Esophagus muscularis mucosa (tissue), 4 donors: ENCODE measurements around the gene PPP1CA. TPM values are rescaled to one million over a fixed set of nuclear protein-coding genes. Genes with fewer than 3 reads are reported as not detected.
A peak's percentile ranks its signal among the peaks of the same experiment; 100 is the strongest.

Source experiments
- DNase-seq: peaks from one replicate; pipeline ENCODE4 v3.0.0-alpha.2; 2017; ENCODE audit errors: extremely low spot score
- H3K27ac ChIP-seq, 4 donors: fragments of 200-600 bp; sonication (generic); replicated peaks in 1 of 4; 1 replicate in 3 of 4; 2 replicates in 1 of 4; pipeline ENCODE4 v1.5.1; 2016 to 2019; ENCODE audit warnings: mild to moderate bottlenecking in 1 of 4
- H3K27me3 ChIP-seq, 4 donors: fragments of 200-600 bp; sonication (generic); one replicate each; pipeline versions ENCODE4 v1.5.1 to v1.6.0; 2016 to 2019
- H3K36me3 ChIP-seq, 4 donors: fragments of 200-600 bp; sonication (generic); one replicate each; pipeline ENCODE4 v1.5.1; 2016 to 2019
- H3K4me1 ChIP-seq, 4 donors: fragments of 200-600 bp; sonication (generic); one replicate each; pipeline ENCODE4 v1.5.1; 2016 to 2019
- H3K4me3 ChIP-seq, 4 donors: fragments of 200-600 bp; sonication (generic); 1 replicate in 2 of 4; 2 replicates in 2 of 4; pipeline ENCODE4 v1.5.1; 2016 to 2019; ENCODE audit warnings: mild to moderate bottlenecking in 4 of 4, moderate library complexity in 1 of 4
- H3K9me3 ChIP-seq, 4 donors: fragments of 200-600 bp; sonication (generic); 1 replicate in 3 of 4; 2 replicates in 1 of 4; pipeline ENCODE4 v1.5.1; 2016 to 2019
- EP300 ChIP-seq: sonication (generic); formaldehyde crosslinking; IDR thresholded peaks from one replicate; pipeline ENCODE4 v1.6.1; 2017; ENCODE audit warnings: antibody characterized with exemption
- POLR2A ChIP-seq: fragments of 450-650 bp; IDR thresholded peaks from one replicate; pipeline ENCODE4 v1.6.1; 2017; ENCODE audit warnings: antibody characterized with exemption, moderate library complexity, mild to moderate bottlenecking, low read depth
- POLR2AphosphoS5 ChIP-seq, 2 donors: sonication (generic); formaldehyde crosslinking; IDR thresholded peaks; one replicate each; pipeline ENCODE4 v1.6.1; 2017; ENCODE audit warnings: antibody characterized with exemption in 2 of 2
- WGBS: methylation state at CpG from one replicate; pipeline ENCODE4 v1.1.5; 2018; 5-methylcytosine and 5-hydroxymethylcytosine counted together
- intact Hi-C: fragments of 100-400 bp; cut with DNase I; formaldehyde crosslinking; loops from one replicate; pipeline ENCODE4 v1.15.1; 2023
- total RNA-seq, 4 donors: library from RNA; depleted of rRNA; stranded (reverse); fragments of >200 nt; gene quantifications; one replicate each; pipeline versions ENCODE4 v1.1.0 to v1.2.1, GENCODE V29; 2016
- TF ChIP-seq, protein P1 (sequence below), 3 experiments: fragments of 200-600 bp in 2 of 3; fragments of 450-650 bp in 1 of 3; sonication (generic) in 2 of 3; IDR thresholded peaks; one replicate each; pipeline ENCODE4 v1.5.1; 2017 to 2019; ENCODE audit warnings: antibody characterized with exemption in 3 of 3, mild to moderate bottlenecking in 2 of 3, moderate library complexity in 1 of 3

The PPP1CA gene
- total RNA-seq, 4 donors from 2014 or later: 56.9 to 87.3 (median 78.7) TPM

DNA sequence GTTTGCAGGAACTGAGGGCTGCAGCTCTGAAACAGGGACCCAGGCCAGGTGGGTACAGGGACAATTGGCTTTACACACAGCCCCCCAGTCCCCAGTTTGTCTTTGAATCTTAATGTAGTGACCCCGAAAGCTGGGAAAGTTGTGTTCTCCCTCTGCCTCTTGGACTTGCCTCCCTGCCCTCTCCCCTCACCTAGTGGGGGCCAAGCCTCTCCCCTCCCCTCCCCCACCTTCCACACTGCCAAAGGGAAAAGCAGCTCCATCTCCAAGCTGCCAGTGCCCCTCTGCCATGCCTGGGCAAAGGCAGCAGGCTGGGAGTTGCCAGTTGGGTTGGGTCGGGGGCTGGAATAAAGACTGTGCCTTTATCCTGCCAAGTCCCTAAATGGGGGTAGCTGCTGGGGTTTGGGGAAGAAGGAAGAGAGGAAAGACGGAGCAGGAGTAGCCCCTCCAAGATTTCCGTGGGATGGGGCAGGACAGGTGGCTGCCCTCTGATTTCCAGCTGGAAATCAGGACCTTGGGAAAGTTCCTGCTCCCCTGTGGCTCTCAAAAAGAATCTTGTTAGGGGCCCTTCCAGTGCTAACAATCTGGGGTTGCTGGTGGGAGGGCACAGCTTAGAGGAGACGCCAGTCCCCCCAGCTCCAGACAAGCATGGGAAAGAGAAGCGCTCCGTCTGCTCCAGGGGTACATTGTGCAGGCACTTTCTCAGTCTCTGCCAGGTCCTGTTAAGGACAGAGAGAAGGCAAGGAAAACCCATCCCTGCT is 25.4 kb downstream of the PPP1CA start:
- whole genome bisulfite sequencing: 81% methylated on average over 6 of the region's 7 CpGs
- Histone ChIP-seq H3K27me3 (no peaks in the 10 kb centered on the region), H3K4me3 (no peak overlapping the region), H3K9me3 (no peaks in the 10 kb centered on the region), H3K4me1 (peaks cover 31 to 49% (median 38%) of the 10 kb centered on the region in 4 donors), H3K36me3 (no peaks in the 10 kb centered on the region), H3K27ac (peak overlapping the region in 3 of 4 donors; percentile 99)
- TF ChIP-seq POLR2AphosphoS5 (IDR thresholded peaks at IDR 0.05): no peak
- no peak for TF ChIP-seq EP300
- no peak for TF ChIP-seq POLR2A
- TF ChIP-seq, protein P1, sequence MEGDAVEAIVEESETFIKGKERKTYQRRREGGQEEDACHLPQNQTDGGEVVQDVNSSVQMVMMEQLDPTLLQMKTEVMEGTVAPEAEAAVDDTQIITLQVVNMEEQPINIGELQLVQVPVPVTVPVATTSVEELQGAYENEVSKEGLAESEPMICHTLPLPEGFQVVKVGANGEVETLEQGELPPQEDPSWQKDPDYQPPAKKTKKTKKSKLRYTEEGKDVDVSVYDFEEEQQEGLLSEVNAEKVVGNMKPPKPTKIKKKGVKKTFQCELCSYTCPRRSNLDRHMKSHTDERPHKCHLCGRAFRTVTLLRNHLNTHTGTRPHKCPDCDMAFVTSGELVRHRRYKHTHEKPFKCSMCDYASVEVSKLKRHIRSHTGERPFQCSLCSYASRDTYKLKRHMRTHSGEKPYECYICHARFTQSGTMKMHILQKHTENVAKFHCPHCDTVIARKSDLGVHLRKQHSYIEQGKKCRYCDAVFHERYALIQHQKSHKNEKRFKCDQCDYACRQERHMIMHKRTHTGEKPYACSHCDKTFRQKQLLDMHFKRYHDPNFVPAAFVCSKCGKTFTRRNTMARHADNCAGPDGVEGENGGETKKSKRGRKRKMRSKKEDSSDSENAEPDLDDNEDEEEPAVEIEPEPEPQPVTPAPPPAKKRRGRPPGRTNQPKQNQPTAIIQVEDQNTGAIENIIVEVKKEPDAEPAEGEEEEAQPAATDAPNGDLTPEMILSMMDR (IDR thresholded peaks at IDR 0.05): no peak
- intact Hi-C loops: no loop called here
- no peak for DNase-seq

- Histone ChIP-seq H3K36me3 (no peaks in the 10 kb centered on the region), H3K27ac (peak overlapping the region; percentile 98 to 99 (median 99)), H3K9me3 (no peaks in the 10 kb centered on the region), H3K4me3 (no peak overlapping the region), H3K27me3 (no peaks in the 10 kb centered on the region), H3K4me1 (peaks cover 37 to 57% (median 46%) of the 10 kb centered on the region in 4 donors)
- intact Hi-C loops: no loop called here
- no peak for TF ChIP-seq POLR2AphosphoS5 (IDR thresholded peaks at IDR 0.05)
- TF ChIP-seq POLR2A: no peak
- TF ChIP-seq, protein P1 (IDR thresholded peaks at IDR 0.05): no peak
- no peak for TF ChIP-seq EP300
- 48% methylated on average over 14 of the region's 15 CpGs for WGBS
- DNase-seq: no peak
These were observed 26.2 kb downstream of the PPP1CA start for GRCh38 chr11:67375320-67376055.

GRCh38 chr11:67374571-67375281 is 26.9 kb downstream of the PPP1CA start:
- peaks cover 37 to 63% (median 54%) of the 10 kb centered on the region in 4 donors for H3K4me1 ChIP-seq
- DNase-seq: no peak
- intact Hi-C loops: no loop called here
- H3K27ac ChIP-seq: peak overlapping the region; percentile 98 to 99 (median 99)
- 48% methylated on average over 7 of the region's 9 CpGs for WGBS
- no peaks in the 10 kb centered on the region for H3K27me3 ChIP-seq
- no peaks in the 10 kb centered on the region for H3K36me3 ChIP-seq
- TF ChIP-seq, protein P1 (IDR thresholded peaks at IDR 0.05): no peak
- TF ChIP-seq EP300 (no peak), POLR2A (no peak), POLR2AphosphoS5 (IDR thresholded peaks at IDR 0.05) (no peak)
- H3K4me3 ChIP-seq: peak overlapping the region; percentile 68 to 94 (median 90)
- no peaks in the 10 kb centered on the region for H3K9me3 ChIP-seq

DNA sequence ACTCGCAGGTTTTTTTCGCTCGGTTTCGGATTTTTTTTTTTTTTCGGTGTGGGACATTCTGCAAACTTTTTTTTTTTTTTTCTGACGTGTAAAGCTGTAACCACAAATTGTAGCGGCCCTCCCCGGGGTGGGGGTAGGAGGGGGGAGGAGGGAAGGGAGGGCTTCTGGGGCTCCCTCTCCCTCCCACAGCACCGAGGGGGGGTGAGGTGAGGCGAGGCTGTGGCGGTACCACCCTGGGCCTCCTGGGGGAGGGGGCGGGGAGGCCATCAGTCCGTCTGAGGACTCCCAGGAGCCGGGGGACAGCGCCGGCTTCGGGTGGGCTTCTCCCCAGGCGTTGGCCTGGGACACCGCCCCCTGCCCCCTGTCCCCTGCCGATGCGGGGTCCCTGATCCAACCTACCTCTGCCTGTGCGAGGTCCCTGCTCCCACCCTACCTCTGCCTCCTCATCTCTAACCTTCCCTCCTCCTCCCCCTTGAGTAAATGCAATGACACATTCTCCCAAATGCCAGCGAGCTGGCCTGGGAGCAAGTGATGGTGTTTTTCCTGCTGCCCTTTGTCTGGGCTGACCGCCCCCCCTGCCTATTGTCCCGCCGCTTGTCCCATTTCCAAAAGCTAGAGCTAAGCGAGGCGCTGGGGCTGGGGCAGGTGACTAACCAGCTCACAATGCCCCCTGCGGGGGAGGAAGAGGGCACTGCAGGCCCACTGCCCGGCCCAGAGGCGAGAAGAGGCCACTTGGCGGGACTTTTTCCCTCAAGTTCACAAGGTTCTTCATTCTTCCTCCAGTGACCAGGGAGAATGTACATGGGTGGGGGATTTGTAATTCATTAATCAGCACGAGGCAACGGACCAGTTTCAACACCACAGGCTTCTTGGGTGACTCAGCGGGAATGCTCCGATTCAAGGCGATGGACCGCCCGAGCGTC is 27.7 kb downstream of the PPP1CA start:
- no peak for DNase-seq

More for the DNA sequence above, 27.7 kb downstream of the PPP1CA start:
- peak overlapping the region; percentile 98 to 99 (median 99) for H3K27ac ChIP-seq
- TF ChIP-seq POLR2A (no peak), POLR2AphosphoS5 (IDR thresholded peaks at IDR 0.05) (peak; percentile 77 to 94), EP300 (no peak)
- TF ChIP-seq, protein P1 (IDR thresholded peaks at IDR 0.05): peak; percentile 60 to 79 (median 67)
- no peaks in the 10 kb centered on the region for H3K27me3 ChIP-seq
- H3K9me3 ChIP-seq: no peaks in the 10 kb centered on the region
- peak overlapping the region; percentile 68 to 94 (median 90) for H3K4me3 ChIP-seq
- intact Hi-C loops: no loop called here
- no peaks in the 10 kb centered on the region for H3K36me3 ChIP-seq
- H3K4me1 ChIP-seq: peaks cover 37 to 65% (median 62%) of the 10 kb centered on the region in 4 donors
- 4% methylated on average over 21 of the region's 40 CpGs for WGBS
